Measurements from ENCODE around the gene FAM43B.

The FAM43B gene

DNA sequence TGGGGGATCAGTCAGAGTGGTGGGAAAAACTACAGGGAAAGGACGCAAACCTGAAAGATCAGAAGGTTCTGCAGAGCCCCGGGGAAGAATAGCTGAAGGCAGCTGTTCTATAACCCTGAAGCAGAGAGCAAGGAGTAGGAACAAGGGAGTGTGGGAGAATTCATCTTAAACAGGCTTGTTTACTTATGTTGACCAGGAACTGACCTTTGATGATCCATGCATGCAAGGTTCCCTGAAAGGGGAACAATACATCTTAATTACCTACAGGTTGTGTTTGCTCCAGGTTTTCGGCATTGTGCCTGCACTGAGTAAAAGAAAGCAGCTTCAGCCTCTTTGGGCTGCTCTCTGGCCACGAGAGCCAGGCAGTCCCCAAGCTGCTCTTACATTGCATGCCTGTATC, 18.7 kb upstream of the FAM43B start:
- H3K27me3 Mint-ChIP-seq: peaks cover 44% of the 10 kb centered on the region
- ATAC-seq (ENCODE audit: low read depth): no peak
- no peak overlapping the region for H3K4me3 Mint-ChIP-seq
- H3K9me3 Mint-ChIP-seq: no peaks in the 10 kb centered on the region
- no peaks in the 10 kb centered on the region for H3K36me3 Mint-ChIP-seq
- DNase-seq (ENCODE audit: low spot score in 2 of 2): no peak
- no peaks in the 10 kb centered on the region for H3K4me1 Mint-ChIP-seq
- no peak overlapping the region for H3K27ac Mint-ChIP-seq

DNA sequence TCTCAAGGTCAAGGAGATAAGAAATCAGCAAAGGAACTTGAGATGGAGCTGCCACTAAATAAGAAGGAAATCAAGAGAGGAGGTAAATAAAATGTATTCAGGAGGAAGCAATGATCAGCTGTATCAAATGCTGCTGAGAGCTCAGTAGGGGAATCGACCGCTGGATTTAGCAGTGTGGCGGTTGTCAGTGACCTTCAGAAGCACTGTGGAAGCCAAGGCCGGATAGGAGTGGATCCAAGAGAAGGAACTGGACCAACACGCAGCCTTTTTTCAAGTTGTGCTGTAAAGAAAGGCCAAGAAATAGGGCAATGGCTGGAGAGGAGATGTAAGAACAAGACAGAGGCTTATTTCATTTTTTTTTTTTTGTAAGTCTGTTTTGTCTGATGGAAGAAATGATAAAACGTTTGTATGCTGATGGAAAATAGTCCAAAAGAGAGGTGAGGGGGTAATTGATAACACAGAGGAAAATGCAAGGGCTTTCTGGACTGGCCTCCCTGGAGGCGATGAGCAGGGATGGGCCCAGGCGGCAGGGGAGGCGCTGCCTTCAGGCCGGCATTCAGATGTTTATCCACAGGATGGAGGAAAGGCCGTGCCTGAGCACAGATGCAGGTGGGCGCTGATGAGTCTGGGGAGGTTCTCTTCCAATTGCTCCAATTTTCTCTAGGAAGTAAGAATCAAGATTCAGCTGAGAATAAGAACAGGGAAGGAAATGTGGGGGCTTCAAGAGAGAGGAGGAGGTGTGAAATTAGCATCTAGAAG, 17.5 kb upstream of the FAM43B start:
- no peaks in the 10 kb centered on the region for H3K36me3 Mint-ChIP-seq
- no peaks in the 10 kb centered on the region for H3K4me1 Mint-ChIP-seq
- H3K9me3 Mint-ChIP-seq: no peaks in the 10 kb centered on the region
- H3K4me3 Mint-ChIP-seq: no peak overlapping the region
- peaks cover 42% of the 10 kb centered on the region for H3K27me3 Mint-ChIP-seq
- H3K27ac Mint-ChIP-seq: no peak overlapping the region
- DNase-seq (ENCODE audit: low spot score in 2 of 2): no peak
- ATAC-seq (ENCODE audit: low read depth): no peak

DNA sequence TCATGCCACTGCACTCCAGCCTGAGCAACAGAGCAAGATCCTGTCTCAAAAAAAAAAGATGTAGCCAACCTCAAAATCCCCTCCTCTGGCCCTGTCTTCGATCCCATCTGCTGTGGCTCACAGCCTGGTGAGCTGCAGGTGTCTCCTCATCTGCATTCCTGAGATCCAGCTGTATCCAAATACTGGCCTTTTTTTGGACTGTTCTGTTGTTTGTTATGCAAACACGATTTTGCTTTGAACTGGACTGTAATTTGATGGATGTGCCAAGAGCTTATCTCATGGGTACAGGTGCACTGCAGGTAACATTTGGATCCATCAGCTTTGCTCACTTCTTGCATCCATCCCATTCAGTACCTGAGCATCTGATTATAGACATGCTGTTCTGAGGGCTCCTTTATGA, 14.1 kb upstream of the FAM43B start:
- H3K27ac Mint-ChIP-seq: no peak overlapping the region
- no peak for ATAC-seq (ENCODE audit: low read depth)
- no peaks in the 10 kb centered on the region for H3K4me1 Mint-ChIP-seq
- H3K4me3 Mint-ChIP-seq: no peak overlapping the region
- H3K27me3 Mint-ChIP-seq: peaks cover 40% of the 10 kb centered on the region
- no peaks in the 10 kb centered on the region for H3K36me3 Mint-ChIP-seq
- no peak for DNase-seq (ENCODE audit: low spot score in 2 of 2)
- H3K9me3 Mint-ChIP-seq: no peaks in the 10 kb centered on the region

DNA sequence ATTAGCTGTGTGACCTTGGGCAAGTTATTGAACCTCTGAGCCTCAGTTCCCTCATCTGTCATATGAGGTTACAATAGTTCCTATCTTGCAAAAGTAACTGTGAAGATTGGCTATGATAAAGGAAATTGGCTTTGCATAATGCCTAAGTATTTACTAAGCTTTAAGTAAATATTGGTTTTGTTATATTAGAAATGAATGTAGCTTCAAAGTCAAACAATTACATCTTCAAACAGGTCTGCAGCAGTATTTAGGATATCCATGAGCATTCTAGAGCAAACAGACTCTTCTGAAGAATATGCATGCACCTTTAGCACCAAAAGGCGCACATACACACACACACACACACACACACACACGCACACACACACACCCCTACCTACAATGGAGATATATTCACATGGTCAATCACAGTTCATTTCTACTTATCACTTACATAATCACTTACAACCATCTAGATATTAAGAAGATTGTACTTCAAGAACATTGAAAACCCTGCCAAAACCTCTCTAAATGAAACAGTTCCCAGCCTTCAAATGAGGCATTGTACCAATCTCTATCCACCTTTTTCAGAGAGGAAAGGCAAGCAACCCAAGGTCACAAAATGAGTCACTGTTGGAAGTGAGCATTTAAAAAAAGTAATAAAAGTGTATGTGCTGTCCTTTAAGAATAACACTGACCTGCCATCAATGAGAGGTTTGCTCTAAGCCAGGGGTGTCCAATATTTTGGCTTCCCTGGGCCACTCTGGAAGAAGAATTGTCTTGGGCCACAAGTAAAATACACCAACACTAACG, 13.4 kb upstream of the FAM43B start:
- Mint-ChIP-seq H3K4me1 (no peaks in the 10 kb centered on the region), H3K36me3 (no peaks in the 10 kb centered on the region), H3K27ac (no peak overlapping the region), H3K9me3 (no peaks in the 10 kb centered on the region), H3K4me3 (no peak overlapping the region), H3K27me3 (peaks cover 35% of the 10 kb centered on the region)
- ATAC-seq (ENCODE audit: low read depth) (no peak), DNase-seq (ENCODE audit: low spot score in 2 of 2) (no peak)

DNA sequence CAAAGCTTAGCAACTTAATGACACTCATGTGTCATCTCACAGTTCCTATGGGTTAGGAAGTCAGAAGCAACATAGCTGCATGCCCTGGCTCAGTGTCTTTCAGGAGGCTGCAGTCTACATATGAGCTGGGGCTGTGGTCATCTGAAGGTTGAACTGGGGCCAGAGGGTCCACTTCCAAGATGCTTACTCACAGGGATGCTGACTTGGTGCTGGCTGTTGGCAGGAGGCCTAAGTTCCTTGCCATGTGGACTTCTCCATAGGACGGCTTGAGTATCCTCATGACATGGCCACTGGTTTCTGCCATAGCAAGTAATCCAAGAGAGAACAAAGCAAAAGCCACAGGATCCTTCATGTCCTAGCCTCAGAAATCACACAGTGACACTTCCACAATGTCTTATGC, 12.1 kb upstream of the FAM43B start:
- H3K27ac Mint-ChIP-seq: no peak overlapping the region
- no peaks in the 10 kb centered on the region for H3K9me3 Mint-ChIP-seq
- no peaks in the 10 kb centered on the region for H3K36me3 Mint-ChIP-seq
- ATAC-seq (ENCODE audit: low read depth) (no peak), DNase-seq (ENCODE audit: low spot score in 2 of 2) (no peak)
- H3K4me1 Mint-ChIP-seq: no peaks in the 10 kb centered on the region
- H3K27me3 Mint-ChIP-seq: peaks cover 29% of the 10 kb centered on the region
- H3K4me3 Mint-ChIP-seq: no peak overlapping the region

DNA sequence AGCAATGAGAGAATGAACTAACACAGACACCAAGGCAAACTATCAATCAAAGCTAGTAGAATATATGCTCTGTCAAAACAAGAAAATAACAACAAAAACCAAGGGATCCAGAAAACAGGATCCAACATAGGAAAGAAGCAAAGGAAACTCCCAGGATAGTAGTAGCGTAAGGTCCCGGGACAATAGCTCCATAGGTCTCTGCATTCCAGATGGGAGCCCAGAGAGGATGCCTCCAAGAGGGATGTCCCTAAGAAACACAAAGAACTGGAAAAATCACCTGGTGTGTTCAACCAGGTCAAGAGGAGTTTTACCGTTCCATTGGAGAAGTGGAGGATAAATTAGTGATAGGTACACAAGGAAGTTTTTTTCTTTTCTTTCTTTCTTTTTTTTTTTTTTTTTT, 5.7 kb upstream of the FAM43B start:
- Mint-ChIP-seq H3K4me3 (no peak overlapping the region), H3K27me3 (peaks cover 22% of the 10 kb centered on the region)
- no peak for ATAC-seq (ENCODE audit: low read depth)

DNA sequence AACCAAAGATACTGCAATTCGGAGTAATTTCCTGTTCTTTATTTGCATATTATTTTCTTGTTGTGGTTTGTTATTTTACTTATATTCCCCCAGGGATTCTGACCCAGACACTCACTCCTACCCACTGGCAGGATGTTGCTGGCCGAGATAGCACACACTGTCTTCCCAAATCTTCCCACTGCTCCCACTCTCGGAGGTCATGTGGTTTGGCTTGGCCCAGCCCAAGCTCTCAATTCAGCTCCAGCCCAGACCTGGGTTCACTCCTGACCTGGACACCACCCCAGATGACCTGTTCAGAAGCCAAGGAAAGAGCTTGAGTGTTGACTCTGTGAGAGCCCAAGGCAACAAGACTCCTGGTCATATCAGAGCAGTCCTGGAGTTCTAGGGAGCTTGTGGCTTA, 1.2 kb upstream of the FAM43B start:
- Mint-ChIP-seq H3K27me3 (peaks cover 21% of the 10 kb centered on the region), H3K9me3 (no peaks in the 10 kb centered on the region), H3K36me3 (no peaks in the 10 kb centered on the region), H3K4me3 (no peak overlapping the region), H3K27ac (no peak overlapping the region), H3K4me1 (peaks cover 8% of the 10 kb centered on the region)
- DNase-seq (ENCODE audit: low spot score in 2 of 2) (no peak), ATAC-seq (ENCODE audit: low read depth) (peak; percentile 37)

More for the DNA sequence above, 5.7 kb upstream of the FAM43B start:
- DNase-seq (ENCODE audit: low spot score in 2 of 2): no peak
- no peaks in the 10 kb centered on the region for H3K36me3 Mint-ChIP-seq
- H3K4me1 Mint-ChIP-seq: peaks cover 5% of the 10 kb centered on the region
- no peaks in the 10 kb centered on the region for H3K9me3 Mint-ChIP-seq
- no peak overlapping the region for H3K27ac Mint-ChIP-seq

DNA sequence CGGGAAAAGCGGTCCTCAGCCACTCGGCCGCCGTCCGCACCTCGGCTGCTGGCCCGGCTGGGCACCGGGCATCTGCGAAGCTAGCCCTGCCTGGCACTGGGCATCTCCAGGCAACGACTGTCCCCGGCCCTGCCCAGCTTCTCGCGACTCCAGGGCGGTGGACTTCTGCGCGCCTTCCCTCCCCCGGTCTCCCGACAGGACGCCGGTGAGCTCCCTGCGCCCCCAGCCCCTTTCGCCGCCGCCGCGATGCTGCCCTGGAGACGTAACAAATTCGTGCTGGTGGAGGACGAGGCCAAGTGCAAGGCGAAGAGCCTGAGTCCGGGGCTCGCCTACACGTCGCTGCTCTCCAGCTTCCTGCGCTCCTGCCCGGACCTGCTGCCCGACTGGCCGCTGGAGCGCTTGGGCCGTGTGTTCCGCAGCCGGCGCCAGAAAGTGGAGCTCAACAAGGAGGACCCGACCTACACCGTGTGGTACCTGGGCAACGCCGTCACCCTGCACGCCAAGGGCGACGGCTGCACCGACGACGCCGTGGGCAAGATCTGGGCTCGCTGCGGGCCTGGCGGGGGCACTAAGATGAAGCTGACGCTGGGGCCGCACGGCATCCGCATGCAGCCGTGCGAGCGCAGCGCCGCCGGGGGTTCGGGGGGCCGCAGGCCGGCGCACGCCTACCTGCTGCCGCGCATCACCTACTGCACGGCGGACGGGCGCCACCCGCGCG, 514 bp downstream of the FAM43B start:
- ATAC-seq (ENCODE audit: low read depth) (no peak), DNase-seq (ENCODE audit: low spot score in 2 of 2) (no peak)
- H3K36me3 Mint-ChIP-seq: no peaks in the 10 kb centered on the region
- H3K4me3 Mint-ChIP-seq: no peak overlapping the region
- H3K27me3 Mint-ChIP-seq: peaks cover 16% of the 10 kb centered on the region
- peaks cover 8% of the 10 kb centered on the region for H3K4me1 Mint-ChIP-seq
- no peaks in the 10 kb centered on the region for H3K9me3 Mint-ChIP-seq
- H3K27ac Mint-ChIP-seq: no peak overlapping the region

DNA sequence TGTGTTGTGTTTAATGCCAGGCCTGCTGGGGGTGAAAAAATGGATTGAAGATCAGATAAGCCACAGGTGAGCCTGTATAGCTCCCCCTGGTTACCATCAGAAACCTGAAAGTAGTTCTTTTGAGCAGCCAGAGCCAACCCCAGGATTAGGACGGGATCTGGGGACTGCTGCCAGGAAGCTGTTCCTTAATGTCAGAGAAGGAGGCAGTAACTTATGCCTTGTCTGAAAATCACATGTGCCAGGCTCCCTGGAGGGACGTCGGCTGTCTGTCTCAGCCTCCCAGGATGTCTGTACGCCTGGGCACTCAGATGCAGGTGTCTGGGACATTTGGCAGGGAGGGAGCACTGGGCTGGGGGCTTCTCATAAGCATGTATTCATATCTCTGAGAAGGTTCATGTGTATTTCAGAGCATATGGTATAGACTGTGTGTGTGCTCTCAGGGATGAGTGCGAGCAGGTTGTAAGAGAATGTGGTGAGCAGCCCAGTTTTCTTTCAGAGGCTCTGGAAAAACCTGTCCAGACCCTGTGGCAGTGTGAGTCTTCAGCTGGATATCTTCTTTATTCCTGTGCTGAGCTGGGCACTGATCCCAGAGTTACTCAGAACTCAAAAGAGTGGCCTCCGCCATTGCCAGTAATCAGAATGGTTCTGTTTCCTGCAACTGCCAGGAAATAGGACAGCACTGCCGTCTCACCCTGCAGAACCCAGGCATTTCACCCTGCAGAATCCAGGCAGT, 2.8 kb downstream of the FAM43B start:
- Mint-ChIP-seq H3K27me3 (peaks cover 17% of the 10 kb centered on the region), H3K4me3 (no peak overlapping the region), H3K27ac (no peak overlapping the region), H3K4me1 (peaks cover 8% of the 10 kb centered on the region), H3K9me3 (no peaks in the 10 kb centered on the region), H3K36me3 (no peaks in the 10 kb centered on the region)
- ATAC-seq (ENCODE audit: low read depth): no peak
- DNase-seq (ENCODE audit: low spot score in 2 of 2): no peak

DNA sequence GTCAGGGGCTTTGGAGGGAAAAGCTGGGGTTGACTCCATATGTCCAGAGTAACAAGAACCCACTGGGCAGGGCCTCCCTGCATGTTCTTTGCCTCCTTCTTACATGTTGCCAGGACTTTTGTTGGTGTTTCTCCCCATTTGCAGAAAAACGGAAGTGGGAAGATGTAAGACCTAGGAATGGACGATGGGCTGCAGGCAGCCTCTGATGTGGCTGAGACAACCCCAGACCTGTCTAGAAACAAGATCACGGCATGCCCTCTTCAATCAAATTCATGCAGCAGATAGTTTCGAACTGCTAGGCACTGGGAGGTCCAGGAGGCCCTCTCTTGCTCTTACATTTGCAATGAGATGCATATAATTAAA, 3.4 kb downstream of the FAM43B start:
- no peaks in the 10 kb centered on the region for H3K36me3 Mint-ChIP-seq

DNA sequence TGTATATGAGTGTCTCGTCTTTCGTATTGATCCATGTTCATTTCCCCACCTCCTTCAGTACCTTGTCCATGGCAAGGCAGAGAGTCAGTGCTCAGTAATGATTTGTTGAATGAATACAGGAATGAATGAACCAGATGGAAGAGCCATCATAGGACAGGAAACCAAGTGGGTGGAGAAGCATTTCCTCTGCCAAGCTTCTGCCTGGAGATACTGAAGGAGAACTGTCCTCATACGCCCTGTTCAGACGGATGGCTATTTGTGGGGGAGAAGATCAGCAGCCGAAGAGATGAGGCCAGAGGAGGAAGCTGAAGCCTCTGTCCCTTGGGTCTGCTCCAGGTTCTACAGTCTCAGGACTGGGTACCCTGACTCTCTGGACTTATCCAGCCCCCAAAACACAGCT, 5.8 kb downstream of the FAM43B start:
- H3K4me1 Mint-ChIP-seq: peaks cover 3% of the 10 kb centered on the region
- H3K36me3 Mint-ChIP-seq: no peaks in the 10 kb centered on the region
- H3K9me3 Mint-ChIP-seq: no peaks in the 10 kb centered on the region
- DNase-seq (ENCODE audit: low spot score in 2 of 2) (no peak), ATAC-seq (ENCODE audit: low read depth) (no peak)
- H3K4me3 Mint-ChIP-seq: no peak overlapping the region
- H3K27ac Mint-ChIP-seq: no peak overlapping the region
- peaks cover 22% of the 10 kb centered on the region for H3K27me3 Mint-ChIP-seq

More for the DNA sequence above, 3.4 kb downstream of the FAM43B start:
- peaks cover 8% of the 10 kb centered on the region for H3K4me1 Mint-ChIP-seq
- H3K27ac Mint-ChIP-seq: no peak overlapping the region
- DNase-seq (ENCODE audit: low spot score in 2 of 2) (no peak), ATAC-seq (ENCODE audit: low read depth) (no peak)
- H3K27me3 Mint-ChIP-seq: peaks cover 18% of the 10 kb centered on the region
- H3K9me3 Mint-ChIP-seq: no peaks in the 10 kb centered on the region
- no peak overlapping the region for H3K4me3 Mint-ChIP-seq

DNA sequence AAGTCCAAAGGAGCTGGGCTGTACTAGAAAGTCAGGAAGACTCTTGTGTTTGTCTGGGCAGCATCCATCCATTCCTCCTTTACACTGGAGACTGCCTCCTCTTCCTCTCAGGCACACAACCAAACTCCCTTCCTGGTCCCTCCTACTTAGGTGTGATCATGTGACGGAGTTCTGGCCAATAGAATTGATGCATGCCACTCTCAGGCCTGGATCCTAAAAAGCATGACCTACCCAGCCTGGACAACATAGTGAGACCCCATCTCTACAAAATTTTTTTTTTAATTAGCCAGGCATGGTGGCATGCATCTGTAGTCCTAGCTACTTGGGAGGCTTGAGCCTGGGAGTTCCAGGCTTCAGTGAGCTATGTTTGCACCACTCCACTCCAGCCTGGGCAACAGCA, 8.6 kb downstream of the FAM43B start:
- H3K4me1 Mint-ChIP-seq: no peaks in the 10 kb centered on the region
- no peaks in the 10 kb centered on the region for H3K9me3 Mint-ChIP-seq
- ATAC-seq (ENCODE audit: low read depth) (no peak), DNase-seq (ENCODE audit: low spot score in 2 of 2) (no peak)
- peaks cover 18% of the 10 kb centered on the region for H3K27me3 Mint-ChIP-seq
- H3K27ac Mint-ChIP-seq: no peak overlapping the region
- H3K36me3 Mint-ChIP-seq: no peaks in the 10 kb centered on the region
- no peak overlapping the region for H3K4me3 Mint-ChIP-seq

DNA sequence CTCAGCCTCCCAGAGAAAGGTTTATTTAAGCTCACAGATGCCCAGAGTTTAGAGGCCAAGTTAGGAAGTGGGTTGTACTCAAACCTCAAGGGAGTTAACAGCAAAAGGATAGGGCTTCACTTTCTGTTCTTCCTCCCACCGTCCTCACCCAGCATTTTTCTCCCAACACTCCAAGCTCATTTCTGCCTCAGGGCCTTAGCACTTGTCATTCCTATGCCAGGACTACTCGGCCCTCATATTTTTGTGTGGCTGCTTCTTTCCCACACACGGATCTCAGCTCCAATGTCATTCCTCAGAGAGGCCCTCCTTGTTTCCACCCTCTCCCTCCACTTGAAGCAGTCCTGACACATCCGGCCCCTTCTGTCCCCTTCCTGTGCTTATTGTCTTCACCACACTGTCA, 12.9 kb downstream of the FAM43B start:
- no peaks in the 10 kb centered on the region for H3K9me3 Mint-ChIP-seq
- no peaks in the 10 kb centered on the region for H3K36me3 Mint-ChIP-seq
- peaks cover 19% of the 10 kb centered on the region for H3K27me3 Mint-ChIP-seq
- ATAC-seq (ENCODE audit: low read depth) (no peak), DNase-seq (ENCODE audit: low spot score in 2 of 2) (no peak)
- no peaks in the 10 kb centered on the region for H3K4me1 Mint-ChIP-seq
- H3K27ac Mint-ChIP-seq: no peak overlapping the region
- no peak overlapping the region for H3K4me3 Mint-ChIP-seq

All from memory B cell (primary cell).